Fibroblast of villous mesenchyme (primary cell): ENCODE data around the gene UNC93B1. TPM values are rescaled to one million over a fixed set of nuclear protein-coding genes. Genes with fewer than 3 reads are reported as not detected.
"Not testable (repeated sequence)": the region's sequence is repeated elsewhere in the genome, so short reads cannot be mapped to it uniquely, and the experiment has no call there.

Experiments used
- DNase-seq: peaks from one replicate; pipeline ENCODE4 v3.0.0-alpha.2; 2010; ENCODE audit warnings: low read depth
- H3K4me3 ChIP-seq: 2 replicates; pipeline ENCODE4 v1.5.1; 2011; ENCODE audit warnings: low read depth, mild to moderate bottlenecking, low read length
- CTCF ChIP-seq: IDR thresholded peaks from 2 replicates; pipeline ENCODE4 v1.5.1; 2012; ENCODE audit warnings: low read depth, mild to moderate bottlenecking, low read length; ENCODE audit not compliant: insufficient read depth
- small RNA-seq: library from RNA; depleted of rRNA; stranded (forward); fragments of <200 nt; gene quantifications from one replicate; pipeline ENCODE3, GENCODE V24; 2012
- total RNA-seq: library from RNA; depleted of rRNA; stranded (reverse); fragments of >200 nt; gene quantifications from 2 replicates; pipeline ENCODE4 v1.2.3, GENCODE V29; 2012

The UNC93B1 gene
- total RNA-seq, 1 donor: 14.7 TPM

GRCh38 chr11:67955461-67956007 is 48.4 kb downstream of the UNC93B1 start:
- peak; percentile 50 for DNase-seq
- H3K4me3 ChIP-seq: peak overlapping the region; percentile 52
- TF ChIP-seq CTCF: peak; percentile 58

DNA sequence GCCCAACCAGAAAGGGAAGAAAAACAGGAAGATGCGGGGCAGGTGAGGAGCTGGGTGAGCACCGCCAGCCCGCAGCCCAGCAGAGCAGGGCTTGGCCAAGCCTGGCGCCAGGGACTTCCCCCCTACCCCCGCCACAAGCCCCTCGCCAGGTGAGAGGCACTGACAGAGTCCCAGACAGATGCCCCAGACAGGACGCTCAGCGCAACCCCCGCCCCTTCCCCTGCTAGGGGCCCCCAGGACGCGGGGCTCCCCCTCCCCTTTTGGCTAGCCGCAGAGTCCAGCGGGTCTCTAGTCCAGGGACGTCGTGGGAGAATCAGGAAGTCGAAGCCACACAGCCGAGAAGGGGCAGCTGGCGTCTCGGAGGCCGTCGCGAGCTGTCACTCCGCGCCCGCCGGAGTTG is 48.9 kb downstream of the UNC93B1 start:
- not testable (repeated sequence) for H3K4me3 ChIP-seq, DNase-seq

DNA sequence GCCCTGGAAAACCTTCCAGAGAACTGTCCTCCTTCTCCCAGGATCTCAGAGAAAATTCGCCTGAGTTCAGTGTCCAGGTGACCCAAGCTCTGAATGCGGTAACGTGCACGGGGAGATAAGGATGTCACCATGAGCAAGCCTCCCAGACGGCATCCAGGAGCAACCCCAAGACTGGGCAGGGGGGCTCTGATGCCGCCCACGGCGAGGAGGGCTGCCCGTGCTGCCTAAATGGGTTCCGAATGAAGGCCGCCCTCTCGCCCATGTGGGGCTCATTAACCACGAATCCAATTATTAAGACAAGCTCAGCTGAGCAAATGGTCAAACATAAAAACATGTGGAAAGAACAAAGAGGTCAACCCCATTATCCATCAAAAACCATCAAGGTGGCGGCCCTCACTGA is 49.6 kb downstream of the UNC93B1 start:
- not testable (repeated sequence) for H3K4me3 ChIP-seq, DNase-seq

DNA sequence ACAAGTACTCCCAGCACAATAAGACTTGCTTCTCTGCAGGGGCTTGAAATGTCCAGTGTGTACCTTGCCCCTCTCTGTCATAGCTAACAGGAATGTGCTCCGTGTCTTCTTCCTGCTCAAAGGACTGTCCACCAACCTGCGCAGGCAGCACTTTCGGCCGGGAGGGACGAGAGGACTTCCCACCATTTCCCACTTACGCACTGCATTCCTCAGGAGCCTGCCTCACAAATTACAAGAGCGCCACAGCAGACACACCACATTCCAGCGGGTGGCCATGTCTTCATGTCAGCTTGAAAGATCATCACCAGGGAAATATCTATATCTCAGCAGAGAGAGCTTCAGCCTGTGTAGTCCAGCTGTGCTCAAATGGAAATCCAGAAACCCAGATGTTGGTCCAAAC is 53.2 kb downstream of the UNC93B1 start:
- H3K4me3 ChIP-seq, DNase-seq: not testable (repeated sequence)

DNA sequence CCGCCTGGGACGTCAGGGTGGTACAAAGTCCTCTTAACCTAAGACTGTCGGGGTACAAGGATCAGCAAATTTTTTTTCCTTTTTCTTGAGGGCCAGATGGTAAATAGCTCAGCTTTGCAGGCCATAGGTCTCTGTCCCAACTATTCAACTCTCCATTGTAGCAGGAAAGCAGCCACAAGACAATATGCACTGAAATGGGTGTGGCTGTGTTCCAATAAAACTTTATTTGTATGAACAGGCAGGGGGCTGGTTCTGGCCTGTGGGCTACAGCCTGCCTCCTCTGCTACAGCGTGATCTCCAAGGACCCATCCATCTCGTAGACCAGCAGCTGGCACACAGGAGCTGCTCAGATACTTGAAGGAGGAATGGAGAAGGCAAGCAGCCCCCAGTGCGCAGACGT is 56.1 kb downstream of the UNC93B1 start:
- not testable (repeated sequence) for H3K4me3 ChIP-seq, DNase-seq

GRCh38 chr11:67946403-67946802 is 57.5 kb downstream of the UNC93B1 start:
- not testable (repeated sequence) for DNase-seq, H3K4me3 ChIP-seq

DNA sequence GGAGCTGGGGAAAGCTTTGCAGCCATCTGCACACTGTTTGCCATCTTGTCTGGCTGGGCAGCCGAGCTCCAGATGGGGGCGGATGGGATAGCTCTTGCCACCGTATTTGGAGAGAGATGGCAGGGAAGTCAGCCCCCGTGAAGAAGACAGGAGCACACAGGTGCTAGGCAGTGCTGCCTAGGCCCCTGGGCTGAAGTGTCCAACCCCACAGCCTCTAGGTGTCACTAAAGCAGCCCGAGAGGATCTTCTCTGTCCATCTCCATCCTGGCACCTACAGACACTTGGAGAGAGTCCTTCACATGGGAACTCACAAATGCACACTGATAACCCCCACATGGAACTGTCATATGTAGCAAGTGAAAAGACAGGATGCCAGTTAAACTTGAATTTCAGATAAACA is 60.5 kb downstream of the UNC93B1 start:
- not testable (repeated sequence) for DNase-seq

More for the DNA sequence above, 60.5 kb downstream of the UNC93B1 start:
- not testable (repeated sequence) for H3K4me3 ChIP-seq

Small RNAs within 50 kb of the gene (small RNA-seq; reads per million reads assigned to genes)
- gene MIR6753: not detected

Other genes starting within 250 kb of the UNC93B1 start
- 20.7 and 27.1 TPM in 2 replicates for gene ALDH3B1, start 6.2 kb upstream of the UNC93B1 start, total RNA-seq
- gene NDUFS8, start 26.6 kb upstream of the UNC93B1 start, total RNA-seq: 85.9 and 128 TPM in 2 replicates
- gene TCIRG1, start 34.9 kb upstream of the UNC93B1 start, total RNA-seq: 134 and 152 TPM in 2 replicates
- gene CHKA, start 117.3 kb upstream of the UNC93B1 start, total RNA-seq: 10.8 and 11.9 TPM in 2 replicates
- 20.0 and 29.4 TPM in 2 replicates for gene KMT5B, start 209.2 kb upstream of the UNC93B1 start, total RNA-seq